ENCODE data around the gene WDR86. TPM values are rescaled to one million over a fixed set of nuclear protein-coding genes. Genes with fewer than 3 reads are reported as not detected.
A peak's percentile ranks its signal among the peaks of the same experiment; 100 is the strongest.

WDR86 gene
- total and polyA plus RNA-seq, 2 of the 8 experiments (the other 6 are each of a cell fraction or from before 2014, with no cell fraction given): 12.7 to 15.8 TPM

DNA sequence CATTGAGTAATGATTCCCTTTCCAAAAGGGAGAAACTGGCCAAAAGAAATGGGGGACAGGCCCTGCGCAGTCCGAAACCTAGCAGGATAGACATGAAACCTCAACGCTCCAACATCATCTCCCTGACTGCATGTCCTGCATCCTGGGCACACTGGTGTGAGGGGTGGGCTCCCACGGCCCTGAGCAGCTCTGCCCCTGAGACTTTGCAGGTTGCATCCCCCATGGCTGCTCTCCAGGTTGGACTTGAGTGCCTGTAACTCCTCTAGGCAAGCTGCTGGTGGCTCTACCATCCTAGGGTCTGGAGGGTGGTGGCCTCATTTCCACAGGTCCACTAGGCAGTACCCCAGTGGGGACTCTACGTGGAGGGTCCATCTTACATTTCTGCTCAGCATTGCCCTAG, 46.4 kb upstream of the WDR86 start:
- FAIRE-seq: no peak

More for the DNA sequence above, 46.4 kb upstream of the WDR86 start:
- Histone ChIP-seq H3K9ac (replicated peaks in 1 of 4; ENCODE audit: extremely low read depth in 1 of 4, low read depth in 3 of 4, low read length in 3 of 4) (no peak overlapping the region), H3K23ac (ENCODE audit: insufficient read length) (no peak overlapping the region), H2AK5ac (ENCODE audit: low read depth, low read length) (no peak overlapping the region), H3K79me1 (ENCODE audit: low read depth, low read length) (no peaks in the 10 kb centered on the region), H3K9me3 (ENCODE audit: insufficient read depth in 2 of 2, low read depth in 1 of 2, low read length in 1 of 2) (peaks cover 3 to 10% of the 10 kb centered on the region in 2 experiments; a peak in 3 of 4 replicates), H3K4me1 (replicated peaks in 1 of 4; ENCODE audit: control insufficient read depth in 3 of 4, insufficient read depth in 4 of 4, low read length in 3 of 4) (peaks cover 15 to 45% (median 30%) of the 10 kb centered on the region in 4 experiments), H3K36me3 (ENCODE audit: control insufficient read depth in 2 of 4, insufficient read depth in 4 of 4, low read length in 3 of 4) (no peaks in the 10 kb centered on the region), H3K79me2 (ENCODE audit: control insufficient read depth in 1 of 2, insufficient read depth in 2 of 2, low read length in 2 of 2) (no peaks in the 10 kb centered on the region), H4K5ac (ENCODE audit: insufficient read length, low read depth, low read length) (peak overlapping the region; percentile 1), H2BK20ac (ENCODE audit: low read length) (peak overlapping the region; percentile 88), H2AFZ (ENCODE audit: low read length) (no peak overlapping the region), H3K4me3 (ENCODE audit: extremely low read depth in 1 of 4, insufficient read depth in 2 of 4, low read depth in 3 of 4, low read length in 4 of 4) (no peak overlapping the region), H4K20me1 (replicated peaks in 1 of 2; ENCODE audit: control insufficient read depth in 1 of 2, insufficient read depth in 2 of 2, low read length in 2 of 2) (no peaks in the 10 kb centered on the region), H2BK5ac (ENCODE audit: low read depth, low read length) (peak overlapping the region; percentile 95; the same call in 1 of the 2 replicates), H3K27ac (ENCODE audit: low read depth, low read length) (no peak overlapping the region), H2BK120ac (replicated peaks; ENCODE audit: low read depth, low read length) (peak overlapping the region; percentile 4), H3K27me3 (replicated peaks in 1 of 4; ENCODE audit: control insufficient read depth in 3 of 4, extremely low read depth in 1 of 4, insufficient read depth in 3 of 4, low read length in 3 of 4) (no peaks in the 10 kb centered on the region; a peak in 1 of 7 replicates), H4K91ac (replicated peaks; ENCODE audit: insufficient read length, low read length) (peak overlapping the region; percentile 88), H3K4ac (replicated peaks; ENCODE audit: insufficient read length, low read depth, low read length) (peak overlapping the region; percentile 75), H3K14ac (ENCODE audit: insufficient read length) (no peak overlapping the region), H3K23me2 (ENCODE audit: low read depth, low read length) (no peaks in the 10 kb centered on the region), H2BK12ac (ENCODE audit: low read depth, low read length) (peak overlapping the region; percentile 86), H2BK15ac (ENCODE audit: low read length) (peak overlapping the region; percentile 90; the same call in 1 of the 2 replicates), H4K8ac (ENCODE audit: extremely low read depth, insufficient read depth, low read length) (no peak overlapping the region), H3K18ac (ENCODE audit: extremely low read depth, low read length) (peak overlapping the region; percentile 96; the same call in 1 of the 2 replicates), H3K56ac (replicated peaks; ENCODE audit: insufficient read length, low read depth, low read length) (no peak overlapping the region), H3K4me2 (ENCODE audit: insufficient read depth in 1 of 2, low read depth in 2 of 2, low read length in 2 of 2) (peak overlapping the region in 1 of 2 experiments; percentile 42; a peak in 2 of 4 replicates)
- WGBS, 2 experiments (ENCODE audit: extremely low coverage in 1 of 2, insufficient coverage in 1 of 2, insufficient read length in 1 of 2, insufficient replicate concordance in 2 of 2, low coverage in 1 of 2, low lambda C conversion rate in 2 of 2, missing lambda C conversion rate in 1 of 2): 87% methylated on average over 5 of the region's 5 CpGs; no CpG with 5 or more reads in 1 of the 2 experiments
- ChIA-PET CTCF (ENCODE audit: partially characterized antibody) (interaction anchor here (1.0 to 13.7 kb wide), 4 partner anchors 7 to 82 kb away, joined by 3 to 185 read pairs (median 4); partner anchors contain the start of gene CRYGN), POLR2A (ENCODE audit: partially characterized antibody) (interaction anchor here (0.7 to 1.7 kb wide), 4 partner anchors 8 to 80 kb away, joined by 3 to 8 read pairs (median 6); no protein-coding TSS in a partner anchor)
- no peak for DNase-seq (ENCODE audit: low read depth in 1 of 2, low spot score in 2 of 2)
- no peak for TF ChIP-seq CTBP2 (IDR thresholded peaks at IDR 0.05; ENCODE audit: borderline replicate concordance, insufficient read depth, insufficient read length, low read length)
- TF ChIP-seq EP300 (IDR thresholded peaks at IDR 0.05; ENCODE audit: borderline replicate concordance in 1 of 2, low read depth in 2 of 2, low read length in 2 of 2): no peak
- TF ChIP-seq YY1 (IDR thresholded peaks at IDR 0.05; ENCODE audit: low read depth, low read length): no peak
- no peak for TF ChIP-seq TCF12 (IDR thresholded peaks at IDR 0.05; ENCODE audit: low read depth, low read length)
- TF ChIP-seq CREB1 (IDR thresholded peaks at IDR 0.05): no peak
- no peak for TF ChIP-seq SIX5 (IDR thresholded peaks at IDR 0.05; ENCODE audit: low read depth, low read length)
- no peak for TF ChIP-seq RBBP5 (IDR thresholded peaks at IDR 0.05; ENCODE audit: borderline replicate concordance, low read depth, low read length)
- no peak for TF ChIP-seq JUND (IDR thresholded peaks at IDR 0.05; ENCODE audit: low read length)
- no peak for TF ChIP-seq SIN3A (conservative IDR thresholded peaks at IDR 0.05 in 1 of 2, IDR thresholded peaks at IDR 0.05 in 1 of 2; ENCODE audit: low read depth in 1 of 2, low read length in 2 of 2)
- TF ChIP-seq EZH2 (IDR thresholded peaks at IDR 0.05; ENCODE audit: low read depth, low read length, severe bottlenecking): no peak
- TF ChIP-seq CEBPB (IDR thresholded peaks at IDR 0.05; ENCODE audit: low read depth, low read length): no peak
- no peak for TF ChIP-seq SP1 (IDR thresholded peaks at IDR 0.05; ENCODE audit: low read depth, low read length)
- no peak for TF ChIP-seq TBP (IDR thresholded peaks at IDR 0.05; ENCODE audit: low read depth, low read length)
- no peak for TF ChIP-seq TEAD4 (IDR thresholded peaks at IDR 0.05; ENCODE audit: low read depth, low read length)
